HepG2 (cell line): ENCODE data around the gene KANSL1. TPM values are rescaled to one million over a fixed set of nuclear protein-coding genes. Genes with fewer than 3 reads are reported as not detected.

Experiments used
- ATM ChIP-seq: fragments of 450-650 bp; IDR thresholded peaks from 2 replicates; pipeline ENCODE4 v1.7.1; 2017; ENCODE audit warnings: mild to moderate bottlenecking, borderline replicate concordance
- CREM ChIP-seq, 2 experiments: sonication (generic) in 1 of 2; formaldehyde crosslinking in 1 of 2; IDR thresholded peaks; 2 replicates each; pipeline versions ENCODE4 v1.4.0 to v1.6.1; 2016 to 2020; ENCODE audit warnings: antibody characterized with exemption in 1 of 2, mild to moderate bottlenecking in 1 of 2, missing genetic modification reagents in 1 of 2
- MTF2 ChIP-seq: sonication (generic); formaldehyde crosslinking; IDR thresholded peaks from 2 replicates; pipeline ENCODE4 v1.5.0; 2020; ENCODE audit warnings: missing genetic modification reagents, borderline replicate concordance
- NCOA5 ChIP-seq: sonication (generic); formaldehyde crosslinking; IDR thresholded peaks from 2 replicates; pipeline ENCODE4 v1.4.0; 2020; ENCODE audit warnings: missing genetic modification reagents
- NFYB ChIP-seq: sonication (generic); formaldehyde crosslinking; IDR thresholded peaks from 2 replicates; pipeline ENCODE4 v1.4.0; 2020; ENCODE audit warnings: missing genetic modification reagents
- SIN3A ChIP-seq: IDR thresholded peaks from 2 replicates; pipeline ENCODE4 v1.6.1; 2011; ENCODE audit warnings: low read depth, mild to moderate bottlenecking, control low read depth, low read length, borderline replicate concordance
- ZBTB20 ChIP-seq: sonication (generic); formaldehyde crosslinking; IDR thresholded peaks from 2 replicates; pipeline ENCODE4 v1.8.1; 2023; ENCODE audit warnings: missing genetic modification reagents, low read depth, mild to moderate bottlenecking, borderline replicate concordance
- ZFX ChIP-seq: sonication (generic); formaldehyde crosslinking; IDR thresholded peaks from 2 replicates; pipeline ENCODE4 v1.4.0; 2020; ENCODE audit warnings: mild to moderate bottlenecking, low read depth, missing genetic modification reagents, moderate library complexity
- ZNF225 ChIP-seq: sonication (generic); formaldehyde crosslinking; IDR thresholded peaks from 2 replicates; pipeline ENCODE4 v1.4.0; 2020; ENCODE audit warnings: mild to moderate bottlenecking, missing genetic modification reagents
- ZNF260 ChIP-seq: sonication (generic); formaldehyde crosslinking; IDR thresholded peaks from 2 replicates; pipeline ENCODE4 v1.4.0; 2020; ENCODE audit warnings: missing genetic modification reagents, low read depth, mild to moderate bottlenecking, borderline replicate concordance
- ZNF30 ChIP-seq: sonication (generic); formaldehyde crosslinking; IDR thresholded peaks from 2 replicates; pipeline ENCODE4 v1.5.0; 2020; ENCODE audit warnings: mild to moderate bottlenecking, missing genetic modification reagents
- ZNF317 ChIP-seq: sonication (generic); formaldehyde crosslinking; IDR thresholded peaks from 2 replicates; pipeline ENCODE4 v1.5.0; 2020; ENCODE audit warnings: mild to moderate bottlenecking, missing genetic modification reagents
- ZNF546 ChIP-seq: sonication (generic); formaldehyde crosslinking; conservative IDR thresholded peaks from 2 replicates; pipeline ENCODE4 v1.8.1; 2023; ENCODE audit warnings: mild to moderate bottlenecking, missing genetic modification reagents
- ZNF644 ChIP-seq: IDR thresholded peaks from 2 replicates; pipeline ENCODE4 v1.6.1; 2016; ENCODE audit warnings: low read depth
- ZNF713 ChIP-seq: sonication (generic); formaldehyde crosslinking; IDR thresholded peaks from 2 replicates; pipeline ENCODE4 v1.4.0; 2020; ENCODE audit warnings: mild to moderate bottlenecking, missing genetic modification reagents
- polyA plus RNA-seq, 8 experiments: library from polyadenylated mRNA; depleted of rRNA in 3 of 8; stranded (reverse) in 7 of 8; unstranded in 1 of 8; fragments of >200 nt; fragmentation: Illumina TruSeq in 4 of 8; extraction: Trizol in 4 of 8; gene quantifications; 2 replicates each; pipeline versions ENCODE4 v1.2.1 to v1.2.3, GENCODE V29; 2011 to 2016; ENCODE audit warnings: low read depth in 4 of 8, missing spikeins in 1 of 8, mixed read lengths in 1 of 8; ENCODE audit not compliant: insufficient read depth in 1 of 8
- total RNA-seq, 5 experiments: library from RNA; depleted of rRNA; stranded (reverse); fragments of >200 nt; fragmentation: Illumina TruSeq; extraction: Trizol; gene quantifications; 2 replicates each; pipeline ENCODE4 v1.2.3, GENCODE V29; 2016; ENCODE audit warnings: low read depth in 1 of 5
- TF ChIP-seq, protein P1 (sequence below): sonication (generic); formaldehyde crosslinking; conservative IDR thresholded peaks from 2 replicates; pipeline ENCODE4 v1.4.0; 2020; ENCODE audit warnings: missing genetic modification reagents
- TF ChIP-seq, protein P2 (sequence below), 2 experiments: IDR thresholded peaks; 2 replicates each; pipeline ENCODE4 v1.6.1; 2011 to 2012; ENCODE audit warnings: low read length in 2 of 2, borderline replicate concordance in 1 of 2, low read depth in 1 of 2, mild to moderate bottlenecking in 1 of 2, moderate library complexity in 1 of 2
- TF ChIP-seq, protein P3 (sequence below), 2 experiments: sonication (generic) in 1 of 2; formaldehyde crosslinking in 1 of 2; IDR thresholded peaks; 2 replicates each; pipeline versions ENCODE4 v1.6.1 to v1.9.0; 2014 to 2022; ENCODE audit warnings: antibody characterized with exemption in 1 of 2, borderline replicate concordance in 1 of 2, inconsistent platforms in 1 of 2, low read depth in 1 of 2, missing genetic modification reagents in 1 of 2

The KANSL1 gene
- total and polyA plus RNA-seq, 2 of the 13 experiments (the other 11 are each of a cell fraction or from before 2014, with no cell fraction given): 24.0 to 59.6 TPM

DNA sequence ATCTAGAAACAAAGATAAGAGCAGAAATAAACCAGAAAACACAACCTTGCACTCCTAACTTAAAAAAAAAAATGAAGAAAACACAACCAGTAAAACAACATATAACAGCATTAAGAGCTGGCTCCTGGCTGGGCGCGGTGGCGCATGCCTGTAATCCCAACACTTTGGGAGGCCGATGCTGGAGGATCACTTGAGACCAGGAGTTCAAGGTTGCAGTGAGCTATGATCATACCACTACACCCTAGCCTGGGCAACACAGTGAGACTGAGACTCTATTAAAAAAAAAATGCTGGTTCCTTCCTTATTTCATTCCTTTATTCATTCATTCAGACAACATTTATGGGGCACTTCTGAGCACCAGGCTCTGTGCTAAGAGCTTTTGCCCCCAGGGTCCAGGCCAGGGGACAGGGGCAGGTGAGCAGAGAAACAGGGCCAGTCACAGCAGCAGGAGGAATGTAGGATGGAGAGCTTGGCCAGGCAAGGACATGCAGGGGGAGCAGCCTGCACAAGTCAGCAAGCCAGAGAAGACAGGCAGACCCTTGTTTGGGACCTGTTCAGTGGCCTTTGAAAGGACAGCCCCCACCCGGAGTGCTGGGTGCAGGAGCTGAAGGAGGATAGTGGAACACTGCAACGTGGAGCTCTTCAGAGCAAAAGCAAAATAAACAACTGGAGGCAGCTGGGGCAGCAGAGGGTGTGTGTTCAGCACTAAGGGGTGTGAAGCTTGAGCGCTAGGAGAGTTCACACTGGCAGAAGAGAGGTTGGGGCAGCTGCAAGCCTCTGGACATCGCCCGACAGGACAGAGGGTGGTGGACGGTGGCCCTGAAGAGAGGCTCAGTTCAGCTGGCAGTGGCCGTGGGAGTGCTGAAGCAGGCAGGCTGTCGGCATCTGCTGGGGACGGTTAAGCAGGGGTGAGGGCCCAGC lies 191.6 kb downstream of the KANSL1 start (continued):
- TF ChIP-seq ZNF260 (CRISPR knock-in tag): no peak
- no peak for TF ChIP-seq SIN3A
- TF ChIP-seq NCOA5 (CRISPR knock-in tag): no peak
- no peak for TF ChIP-seq ZNF713 (CRISPR knock-in tag)
- no peak for TF ChIP-seq ZNF644
- TF ChIP-seq MTF2: no peak
- TF ChIP-seq, protein P1, sequence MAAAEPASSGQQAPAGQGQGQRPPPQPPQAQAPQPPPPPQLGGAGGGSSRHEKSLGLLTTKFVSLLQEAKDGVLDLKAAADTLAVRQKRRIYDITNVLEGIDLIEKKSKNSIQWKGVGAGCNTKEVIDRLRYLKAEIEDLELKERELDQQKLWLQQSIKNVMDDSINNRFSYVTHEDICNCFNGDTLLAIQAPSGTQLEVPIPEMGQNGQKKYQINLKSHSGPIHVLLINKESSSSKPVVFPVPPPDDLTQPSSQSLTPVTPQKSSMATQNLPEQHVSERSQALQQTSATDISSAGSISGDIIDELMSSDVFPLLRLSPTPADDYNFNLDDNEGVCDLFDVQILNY (CRISPR knock-in tag): no peak
- TF ChIP-seq CREM (IDR thresholded peaks at IDR 0.05): no peak
- TF ChIP-seq CREM (CRISPR knock-in tag; IDR thresholded peaks at IDR 0.05): no peak
- TF ChIP-seq NFYB (CRISPR knock-in tag): no peak
- TF ChIP-seq ZFX (CRISPR knock-in tag): no peak; the same call in 1 of the 2 replicates
- TF ChIP-seq ATM: no peak
- 0 out of 2 replicates have a peak, but pooled peaks have one; percentile 18 for TF ChIP-seq ZNF546 (CRISPR knock-in tag)
- TF ChIP-seq ZNF225 (CRISPR knock-in tag): no peak
- TF ChIP-seq, protein P2, sequence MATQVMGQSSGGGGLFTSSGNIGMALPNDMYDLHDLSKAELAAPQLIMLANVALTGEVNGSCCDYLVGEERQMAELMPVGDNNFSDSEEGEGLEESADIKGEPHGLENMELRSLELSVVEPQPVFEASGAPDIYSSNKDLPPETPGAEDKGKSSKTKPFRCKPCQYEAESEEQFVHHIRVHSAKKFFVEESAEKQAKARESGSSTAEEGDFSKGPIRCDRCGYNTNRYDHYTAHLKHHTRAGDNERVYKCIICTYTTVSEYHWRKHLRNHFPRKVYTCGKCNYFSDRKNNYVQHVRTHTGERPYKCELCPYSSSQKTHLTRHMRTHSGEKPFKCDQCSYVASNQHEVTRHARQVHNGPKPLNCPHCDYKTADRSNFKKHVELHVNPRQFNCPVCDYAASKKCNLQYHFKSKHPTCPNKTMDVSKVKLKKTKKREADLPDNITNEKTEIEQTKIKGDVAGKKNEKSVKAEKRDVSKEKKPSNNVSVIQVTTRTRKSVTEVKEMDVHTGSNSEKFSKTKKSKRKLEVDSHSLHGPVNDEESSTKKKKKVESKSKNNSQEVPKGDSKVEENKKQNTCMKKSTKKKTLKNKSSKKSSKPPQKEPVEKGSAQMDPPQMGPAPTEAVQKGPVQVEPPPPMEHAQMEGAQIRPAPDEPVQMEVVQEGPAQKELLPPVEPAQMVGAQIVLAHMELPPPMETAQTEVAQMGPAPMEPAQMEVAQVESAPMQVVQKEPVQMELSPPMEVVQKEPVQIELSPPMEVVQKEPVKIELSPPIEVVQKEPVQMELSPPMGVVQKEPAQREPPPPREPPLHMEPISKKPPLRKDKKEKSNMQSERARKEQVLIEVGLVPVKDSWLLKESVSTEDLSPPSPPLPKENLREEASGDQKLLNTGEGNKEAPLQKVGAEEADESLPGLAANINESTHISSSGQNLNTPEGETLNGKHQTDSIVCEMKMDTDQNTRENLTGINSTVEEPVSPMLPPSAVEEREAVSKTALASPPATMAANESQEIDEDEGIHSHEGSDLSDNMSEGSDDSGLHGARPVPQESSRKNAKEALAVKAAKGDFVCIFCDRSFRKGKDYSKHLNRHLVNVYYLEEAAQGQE (IDR thresholded peaks at IDR 0.05; ENCODE audit: borderline replicate concordance in 1 of 2, low read depth in 1 of 2, low read length in 2 of 2): no peak
- no peak for TF ChIP-seq ZNF317
- TF ChIP-seq, protein P3, sequence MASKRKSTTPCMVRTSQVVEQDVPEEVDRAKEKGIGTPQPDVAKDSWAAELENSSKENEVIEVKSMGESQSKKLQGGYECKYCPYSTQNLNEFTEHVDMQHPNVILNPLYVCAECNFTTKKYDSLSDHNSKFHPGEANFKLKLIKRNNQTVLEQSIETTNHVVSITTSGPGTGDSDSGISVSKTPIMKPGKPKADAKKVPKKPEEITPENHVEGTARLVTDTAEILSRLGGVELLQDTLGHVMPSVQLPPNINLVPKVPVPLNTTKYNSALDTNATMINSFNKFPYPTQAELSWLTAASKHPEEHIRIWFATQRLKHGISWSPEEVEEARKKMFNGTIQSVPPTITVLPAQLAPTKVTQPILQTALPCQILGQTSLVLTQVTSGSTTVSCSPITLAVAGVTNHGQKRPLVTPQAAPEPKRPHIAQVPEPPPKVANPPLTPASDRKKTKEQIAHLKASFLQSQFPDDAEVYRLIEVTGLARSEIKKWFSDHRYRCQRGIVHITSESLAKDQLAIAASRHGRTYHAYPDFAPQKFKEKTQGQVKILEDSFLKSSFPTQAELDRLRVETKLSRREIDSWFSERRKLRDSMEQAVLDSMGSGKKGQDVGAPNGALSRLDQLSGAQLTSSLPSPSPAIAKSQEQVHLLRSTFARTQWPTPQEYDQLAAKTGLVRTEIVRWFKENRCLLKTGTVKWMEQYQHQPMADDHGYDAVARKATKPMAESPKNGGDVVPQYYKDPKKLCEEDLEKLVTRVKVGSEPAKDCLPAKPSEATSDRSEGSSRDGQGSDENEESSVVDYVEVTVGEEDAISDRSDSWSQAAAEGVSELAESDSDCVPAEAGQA (IDR thresholded peaks at IDR 0.05; ENCODE audit: low read depth): no peak
- TF ChIP-seq, protein P3 (CRISPR knock-in tag; IDR thresholded peaks at IDR 0.05; ENCODE audit: borderline replicate concordance): no peak
- no peak for TF ChIP-seq ZNF30 (CRISPR knock-in tag)
- no peak for TF ChIP-seq ZBTB20 (CRISPR knock-in tag)
